BLaER1 treated with 17β-estradiol and CSF1 and Interleukin-3, amounts not matched to agents 10 nM and 100 nM (cell line): Measurements from ENCODE around the gene OBSCN.

Experiments used
- H3K27ac ChIP-seq, 11 experiments: shearing (Covaris generic); formaldehyde crosslinking; 2 replicates each; pipeline ENCODE4 v1.8.1; 2022
- H3K27me3 ChIP-seq, 11 experiments: shearing (Covaris generic); formaldehyde crosslinking; 2 replicates each; pipeline ENCODE4 v1.8.1; 2022
- H3K36me3 ChIP-seq, 11 experiments: shearing (Covaris generic); formaldehyde crosslinking; 2 replicates each; pipeline ENCODE4 v1.8.1; 2022
- H3K4me1 ChIP-seq, 10 experiments: shearing (Covaris generic); formaldehyde crosslinking; 2 replicates each; pipeline ENCODE4 v1.8.1; 2022
- H3K4me2 ChIP-seq, 11 experiments: shearing (Covaris generic); formaldehyde crosslinking; 2 replicates each; pipeline ENCODE4 v1.8.1; 2022
- H3K4me3 ChIP-seq, 10 experiments: shearing (Covaris generic); formaldehyde crosslinking; 2 replicates each; pipeline ENCODE4 v1.8.1; 2022
- H3K9ac ChIP-seq, 11 experiments: shearing (Covaris generic); formaldehyde crosslinking; 2 replicates each; pipeline ENCODE4 v1.8.1; 2022
- H3K9me3 ChIP-seq, 11 experiments: shearing (Covaris generic); formaldehyde crosslinking; replicated peaks in 1 of 11; 2 replicates each; pipeline ENCODE4 v1.8.1; 2022
- H4K20me1 ChIP-seq, 11 experiments: shearing (Covaris generic); formaldehyde crosslinking; 2 replicates each; pipeline ENCODE4 v1.8.1; 2022
- Cebpa-rat ChIP-seq, 11 experiments: shearing (Covaris generic); IDR thresholded peaks; 2 replicates each; pipeline ENCODE4 v1.8.1; 2022

The OBSCN gene

GRCh38 chr1:228317891-228318810 is 110.3 kb downstream of the OBSCN start:
- H3K4me2 ChIP-seq = no peak overlapping the region
- H4K20me1 ChIP-seq = no peaks in the 10 kb centered on the region
- H3K4me3 ChIP-seq = no peak overlapping the region
- H3K9ac ChIP-seq = no peak overlapping the region
- no peaks in the 10 kb centered on the region for H3K4me1 ChIP-seq
- no peak overlapping the region for H3K27ac ChIP-seq
- H3K9me3 ChIP-seq = peaks cover 0 to 15% (median 5%) of the 10 kb centered on the region in 11 experiments; a peak in 13 of 22 replicates
- peaks cover 39 to 68% (median 47%) of the 10 kb centered on the region in 11 experiments for H3K36me3 ChIP-seq
- no peak for TF ChIP-seq Cebpa-rat (IDR thresholded peaks at IDR 0.05)
- H3K27me3 ChIP-seq = no peaks in the 10 kb centered on the region

GRCh38 chr1:228318823-228319241 is 111.0 kb downstream of the OBSCN start:
- no peaks in the 10 kb centered on the region for H4K20me1 ChIP-seq
- H3K27ac ChIP-seq = no peak overlapping the region
- H3K4me2 ChIP-seq = no peak overlapping the region
- peaks cover 0 to 15% (median 7%) of the 10 kb centered on the region in 11 experiments; a peak in 7 of 22 replicates for H3K9me3 ChIP-seq
- no peak overlapping the region for H3K9ac ChIP-seq
- H3K4me3 ChIP-seq = no peak overlapping the region
- H3K4me1 ChIP-seq = no peaks in the 10 kb centered on the region
- TF ChIP-seq Cebpa-rat (IDR thresholded peaks at IDR 0.05) = no peak
- H3K36me3 ChIP-seq = peaks cover 45 to 71% (median 54%) of the 10 kb centered on the region in 11 experiments
- no peaks in the 10 kb centered on the region for H3K27me3 ChIP-seq

- no peak for TF ChIP-seq Cebpa-rat (IDR thresholded peaks at IDR 0.05)
- H3K4me2 ChIP-seq = no peak overlapping the region
- H3K27ac ChIP-seq = no peak overlapping the region
- no peaks in the 10 kb centered on the region for H4K20me1 ChIP-seq
- no peak overlapping the region for H3K9ac ChIP-seq
- H3K27me3 ChIP-seq = no peaks in the 10 kb centered on the region
- H3K4me1 ChIP-seq = no peaks in the 10 kb centered on the region
- H3K9me3 ChIP-seq = peaks cover under 1 to 21% (median 10%) of the 10 kb centered on the region in 11 experiments; a peak in 17 of 22 replicates
- H3K4me3 ChIP-seq = no peak overlapping the region
- peaks cover 52 to 78% (median 61%) of the 10 kb centered on the region in 11 experiments for H3K36me3 ChIP-seq
Observed at GRCh38 chr1:228319352-228320088, 111.7 kb downstream of the OBSCN start.

- Histone ChIP-seq H3K9ac (no peak overlapping the region), H3K4me2 (no peak overlapping the region), H3K9me3 (peaks cover 9 to 28% (median 16%) of the 10 kb centered on the region in 11 experiments; a peak in 19 of 22 replicates), H3K36me3 (peaks cover 54 to 86% (median 69%) of the 10 kb centered on the region in 11 experiments), H3K4me3 (no peak overlapping the region), H3K27me3 (no peaks in the 10 kb centered on the region), H4K20me1 (no peaks in the 10 kb centered on the region), H3K27ac (no peak overlapping the region), H3K4me1 (no peaks in the 10 kb centered on the region)
- no peak for TF ChIP-seq Cebpa-rat (IDR thresholded peaks at IDR 0.05)
Observed at GRCh38 chr1:228320394-228320793, 112.5 kb downstream of the OBSCN start.

GRCh38 chr1:228321435-228321834 is 113.6 kb downstream of the OBSCN start:
- Histone ChIP-seq H3K9me3 (peaks cover 10 to 32% (median 17%) of the 10 kb centered on the region in 11 experiments; a peak in 19 of 22 replicates), H4K20me1 (no peaks in the 10 kb centered on the region), H3K27ac (no peak overlapping the region), H3K4me3 (no peak overlapping the region), H3K36me3 (peaks cover 54 to 86% (median 75%) of the 10 kb centered on the region in 11 experiments), H3K4me2 (no peak overlapping the region), H3K4me1 (no peaks in the 10 kb centered on the region), H3K9ac (no peak overlapping the region), H3K27me3 (no peaks in the 10 kb centered on the region)
- no peak for TF ChIP-seq Cebpa-rat (IDR thresholded peaks at IDR 0.05)

- H4K20me1 ChIP-seq = no peaks in the 10 kb centered on the region
- H3K4me2 ChIP-seq = no peak overlapping the region
- no peak overlapping the region for H3K4me3 ChIP-seq
- H3K27me3 ChIP-seq = no peaks in the 10 kb centered on the region
- H3K9ac ChIP-seq = no peak overlapping the region
- H3K27ac ChIP-seq = no peak overlapping the region
- no peaks in the 10 kb centered on the region for H3K4me1 ChIP-seq
- TF ChIP-seq Cebpa-rat (IDR thresholded peaks at IDR 0.05) = no peak
- H3K9me3 ChIP-seq = peaks cover 10 to 32% (median 17%) of the 10 kb centered on the region in 11 experiments; a peak in 19 of 22 replicates
- peaks cover 54 to 84% (median 76%) of the 10 kb centered on the region in 11 experiments for H3K36me3 ChIP-seq
Observed at GRCh38 chr1:228321895-228322294, 114.1 kb downstream of the OBSCN start.

- H3K27ac ChIP-seq = no peak overlapping the region
- H3K9me3 ChIP-seq = peaks cover 10 to 32% (median 17%) of the 10 kb centered on the region in 11 experiments; a peak in 19 of 22 replicates
- no peak for TF ChIP-seq Cebpa-rat (IDR thresholded peaks at IDR 0.05)
- H3K4me2 ChIP-seq = no peak overlapping the region
- H3K9ac ChIP-seq = no peak overlapping the region
- H3K36me3 ChIP-seq = peaks cover 54 to 82% (median 69%) of the 10 kb centered on the region in 11 experiments
- no peaks in the 10 kb centered on the region for H4K20me1 ChIP-seq
- no peak overlapping the region for H3K4me3 ChIP-seq
- no peaks in the 10 kb centered on the region for H3K27me3 ChIP-seq
- no peaks in the 10 kb centered on the region for H3K4me1 ChIP-seq
Observed at GRCh38 chr1:228323401-228323800, 115.6 kb downstream of the OBSCN start.

- peaks cover 40 to 63% (median 52%) of the 10 kb centered on the region in 11 experiments for H3K36me3 ChIP-seq
- TF ChIP-seq Cebpa-rat (IDR thresholded peaks at IDR 0.05) = no peak
Observed at GRCh38 chr1:228325267-228325666, 117.4 kb downstream of the OBSCN start.

GRCh38 chr1:228329887-228330286 is 122.0 kb downstream of the OBSCN start:
- peaks cover 0 to 2% (median 0%) of the 10 kb centered on the region in 10 experiments; a peak in 1 of 20 replicates for H3K4me1 ChIP-seq
- no peak overlapping the region for H3K4me3 ChIP-seq
- peaks cover 2 to 9% (median 6%) of the 10 kb centered on the region in 11 experiments; a peak in 19 of 22 replicates for H3K9me3 ChIP-seq
- H3K27me3 ChIP-seq = no peaks in the 10 kb centered on the region
- no peak overlapping the region for H3K9ac ChIP-seq
- H3K36me3 ChIP-seq = peaks cover 4 to 33% (median 14%) of the 10 kb centered on the region in 11 experiments; a peak in 19 of 22 replicates
- H4K20me1 ChIP-seq = no peaks in the 10 kb centered on the region
- TF ChIP-seq Cebpa-rat (IDR thresholded peaks at IDR 0.05) = no peak
- no peak overlapping the region for H3K27ac ChIP-seq
- H3K4me2 ChIP-seq = no peak overlapping the region

More at GRCh38 chr1:228325267-228325666, 117.4 kb downstream of the OBSCN start:
- Histone ChIP-seq H3K27ac (no peak overlapping the region), H3K4me3 (no peak overlapping the region), H3K4me1 (no peaks in the 10 kb centered on the region), H3K4me2 (no peak overlapping the region), H3K9me3 (peaks cover 10 to 28% (median 17%) of the 10 kb centered on the region in 11 experiments; a peak in 19 of 22 replicates), H3K27me3 (no peaks in the 10 kb centered on the region), H3K9ac (no peak overlapping the region), H4K20me1 (no peaks in the 10 kb centered on the region)
